Spleen (tissue), 7 donors: ENCODE data around the gene LENEP.

Source experiments
- CTCF ChIP-seq, 11 experiments: fragments of 200-600 bp in 7 of 11; fragments of 450-650 bp in 4 of 11; sonication (generic) in 4 of 11; IDR thresholded peaks in 8 of 11; conservative IDR thresholded peaks in 3 of 11; 1 replicate in 7 of 11; 2 replicates in 4 of 11; pipeline versions ENCODE4 v1.4.0 to v1.8.0; 2016 to 2021; ENCODE audit warnings: antibody characterized with exemption in 11 of 11, inconsistent platforms in 4 of 11, mild to moderate bottlenecking in 1 of 11
- POLR2A ChIP-seq, 3 donors: fragments of 450-650 bp; IDR thresholded peaks; one replicate each; pipeline ENCODE4 v1.5.1; 2017; ENCODE audit warnings: antibody characterized with exemption in 3 of 3, mild to moderate bottlenecking in 1 of 3
- POLR2AphosphoS5 ChIP-seq, 3 donors: sonication (generic); formaldehyde crosslinking; IDR thresholded peaks; one replicate each; pipeline ENCODE4 v1.5.1; 2017; ENCODE audit warnings: antibody characterized with exemption in 3 of 3
- donor health status: DM: no; HTN: no; CAD: no; lungs with moderate emphysema.
- donor health status: DM: no; HTN: no; CAD: no.
- donor health status: DM: no; HTN: no; CAD: no.

GRCh38 chr1:155032886-155033285, 39.5 kb downstream of the LENEP start:
- no peak for TF ChIP-seq CTCF (IDR thresholded peaks at IDR 0.05 in 8 of 11, conservative IDR thresholded peaks at IDR 0.05 in 3 of 11)
- no peak for TF ChIP-seq POLR2A (IDR thresholded peaks at IDR 0.05)
- no peak for TF ChIP-seq POLR2AphosphoS5 (IDR thresholded peaks at IDR 0.05)
